ENCODE measurements around the gene MKNK2.
A peak's percentile ranks its signal among the peaks of the same experiment; 100 is the strongest.

Gene MKNK2

GRCh38 chr19:2014131-2014571 is 36.9 kb downstream of the MKNK2 start:
- peak overlapping the region; percentile 77 for H3K4me3 ChIP-seq (replicated peaks; ENCODE audit: low read depth, low read length)
- no peaks in the 10 kb centered on the region; the same call in 1 of the 2 replicates for H3K36me3 ChIP-seq (ENCODE audit: control insufficient read depth, insufficient read depth, low read length)
- no peak for TF ChIP-seq CTCF (IDR thresholded peaks at IDR 0.05; ENCODE audit: insufficient read depth, low read length, poor library complexity, severe bottlenecking)
- DNase-seq (ENCODE audit: extremely low read depth, insufficient read length), result no peak
- H3K27me3 ChIP-seq (replicated peaks; ENCODE audit: control insufficient read depth, insufficient read depth, low read length), result no peaks in the 10 kb centered on the region

- no peak for DNase-seq (ENCODE audit: extremely low read depth, insufficient read length)
- no peaks in the 10 kb centered on the region; the same call in 1 of the 2 replicates for H3K36me3 ChIP-seq (ENCODE audit: control insufficient read depth, insufficient read depth, low read length)
- no peak for TF ChIP-seq CTCF (IDR thresholded peaks at IDR 0.05; ENCODE audit: insufficient read depth, low read length, poor library complexity, severe bottlenecking)
- no peak overlapping the region for H3K4me3 ChIP-seq (replicated peaks; ENCODE audit: low read depth, low read length)
- no peaks in the 10 kb centered on the region for H3K27me3 ChIP-seq (replicated peaks; ENCODE audit: control insufficient read depth, insufficient read depth, low read length)
These were observed 37.4 kb downstream of the MKNK2 start for GRCh38 chr19:2013683-2013961.

GRCh38 chr19:2012941-2013682 is 37.9 kb downstream of the MKNK2 start:
- Histone ChIP-seq H3K36me3 (ENCODE audit: control insufficient read depth, insufficient read depth, low read length) (no peaks in the 10 kb centered on the region; the same call in 1 of the 2 replicates), H3K4me3 (replicated peaks; ENCODE audit: low read depth, low read length) (no peak overlapping the region), H3K27me3 (replicated peaks; ENCODE audit: control insufficient read depth, insufficient read depth, low read length) (no peaks in the 10 kb centered on the region)
- DNase-seq (ENCODE audit: extremely low read depth, insufficient read length), result no peak
- no peak for TF ChIP-seq CTCF (IDR thresholded peaks at IDR 0.05; ENCODE audit: insufficient read depth, low read length, poor library complexity, severe bottlenecking)

- H3K4me3 ChIP-seq (replicated peaks; ENCODE audit: low read depth, low read length), result no peak overlapping the region
- TF ChIP-seq CTCF (IDR thresholded peaks at IDR 0.05; ENCODE audit: insufficient read depth, low read length, poor library complexity, severe bottlenecking), result no peak
- H3K36me3 ChIP-seq (ENCODE audit: control insufficient read depth, insufficient read depth, low read length), result no peaks in the 10 kb centered on the region; the same call in 1 of the 2 replicates
- no peaks in the 10 kb centered on the region for H3K27me3 ChIP-seq (replicated peaks; ENCODE audit: control insufficient read depth, insufficient read depth, low read length)
- no peak for DNase-seq (ENCODE audit: extremely low read depth, insufficient read length)
These were observed 39.9 kb downstream of the MKNK2 start for GRCh38 chr19:2011169-2011568.

- H3K36me3 ChIP-seq (ENCODE audit: control insufficient read depth, insufficient read depth, low read length), result no peaks in the 10 kb centered on the region; the same call in 1 of the 2 replicates
- no peak for DNase-seq (ENCODE audit: extremely low read depth, insufficient read length)
- TF ChIP-seq CTCF (IDR thresholded peaks at IDR 0.05; ENCODE audit: insufficient read depth, low read length, poor library complexity, severe bottlenecking), result no peak
- H3K4me3 ChIP-seq (replicated peaks; ENCODE audit: low read depth, low read length), result no peak overlapping the region
- no peaks in the 10 kb centered on the region for H3K27me3 ChIP-seq (replicated peaks; ENCODE audit: control insufficient read depth, insufficient read depth, low read length)
These were observed 40.8 kb downstream of the MKNK2 start for GRCh38 chr19:2010135-2010668.
